Omental fat pad (tissue), 4 donors: ENCODE measurements around the gene FAM13A. TPM values are rescaled to one million over a fixed set of nuclear protein-coding genes. Genes with fewer than 3 reads are reported as not detected.

Experiments
- ATAC-seq: fragments of 150-250 bp; one replicate; pipeline ENCODE4 v1.9.1; 2016; ENCODE audit warnings: mild to moderate bottlenecking, moderate library complexity; ENCODE audit not compliant: low FRiP score
- DNase-seq: peaks from one replicate; pipeline ENCODE4 v3.0.0-alpha.2; 2019; ENCODE audit warnings: low spot score
- CTCF ChIP-seq, 3 donors: fragments of 450-650 bp; IDR thresholded peaks; one replicate each; pipeline ENCODE4 v1.5.1; 2016 to 2017; ENCODE audit warnings: antibody characterized with exemption in 3 of 3, mild to moderate bottlenecking in 3 of 3, moderate library complexity in 2 of 3
- total RNA-seq, 4 donors: library from RNA; depleted of rRNA; stranded (reverse); fragments of >200 nt; gene quantifications; one replicate each; pipeline ENCODE4 v1.1.0, GENCODE V29; 2016

The FAM13A gene
- total RNA-seq, 4 donors from 2014 or later = 48.5 to 84.2 (median 51.2) TPM

GRCh38 chr4:89042055-89042454 is 14.9 kb downstream of the FAM13A start:
- TF ChIP-seq CTCF (IDR thresholded peaks at IDR 0.05) = no peak
- DNase-seq (no peak), ATAC-seq (no peak)

GRCh38 chr4:89039730-89040338 is 17.2 kb downstream of the FAM13A start:
- no peak for DNase-seq
- ATAC-seq = no peak
- no peak for TF ChIP-seq CTCF (IDR thresholded peaks at IDR 0.05)

- ATAC-seq (no peak), DNase-seq (no peak)
- TF ChIP-seq CTCF (IDR thresholded peaks at IDR 0.05) = no peak
Observed at GRCh38 chr4:89036535-89036934, 20.4 kb downstream of the FAM13A start.

DNA sequence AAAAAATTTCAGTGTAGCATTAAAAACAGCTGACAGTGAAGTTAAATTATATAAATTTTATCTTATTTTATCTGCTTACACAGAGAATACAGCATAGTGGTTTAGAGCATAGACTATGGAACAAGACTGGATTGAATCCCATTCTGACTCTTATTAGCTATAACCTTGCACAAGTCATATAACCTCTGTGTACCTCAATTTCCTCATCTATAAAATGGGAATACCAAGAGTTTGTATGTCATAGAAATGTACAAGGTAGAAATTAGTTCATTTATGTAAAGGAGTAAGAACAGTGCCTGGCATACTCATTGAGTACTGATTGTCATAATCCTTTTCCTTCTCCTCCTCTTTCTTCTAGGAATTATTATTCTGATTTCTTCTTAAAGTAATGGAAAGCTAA is 25.7 kb downstream of the FAM13A start:
- TF ChIP-seq CTCF (IDR thresholded peaks at IDR 0.05) = no peak

GRCh38 chr4:89029591-89029990 is 27.4 kb downstream of the FAM13A start:
- TF ChIP-seq CTCF (IDR thresholded peaks at IDR 0.05) = no peak
- ATAC-seq (no peak), DNase-seq (no peak)

More for the DNA sequence above, 25.7 kb downstream of the FAM13A start:
- DNase-seq = no peak
- ATAC-seq = no peak

GRCh38 chr4:89026542-89026941 is 30.4 kb downstream of the FAM13A start:
- no peak for DNase-seq
- no peak for TF ChIP-seq CTCF (IDR thresholded peaks at IDR 0.05)

GRCh38 chr4:89024051-89024675 is 32.8 kb downstream of the FAM13A start:
- DNase-seq (peak; percentile 24), ATAC-seq (peak; percentile 89)

More at GRCh38 chr4:89026542-89026941, 30.4 kb downstream of the FAM13A start:
- ATAC-seq = no peak

More at GRCh38 chr4:89024051-89024675, 32.8 kb downstream of the FAM13A start:
- TF ChIP-seq CTCF (IDR thresholded peaks at IDR 0.05) = peak in 2 of 3 donors; percentile 34 to 59
